ENCODE measurements around the gene PSTPIP1. TPM values are rescaled to one million over a fixed set of nuclear protein-coding genes. Genes with fewer than 3 reads are reported as not detected.

PSTPIP1 gene
- total RNA-seq, 2 experiments from 2014 or later: 238 to 241 TPM

DNA sequence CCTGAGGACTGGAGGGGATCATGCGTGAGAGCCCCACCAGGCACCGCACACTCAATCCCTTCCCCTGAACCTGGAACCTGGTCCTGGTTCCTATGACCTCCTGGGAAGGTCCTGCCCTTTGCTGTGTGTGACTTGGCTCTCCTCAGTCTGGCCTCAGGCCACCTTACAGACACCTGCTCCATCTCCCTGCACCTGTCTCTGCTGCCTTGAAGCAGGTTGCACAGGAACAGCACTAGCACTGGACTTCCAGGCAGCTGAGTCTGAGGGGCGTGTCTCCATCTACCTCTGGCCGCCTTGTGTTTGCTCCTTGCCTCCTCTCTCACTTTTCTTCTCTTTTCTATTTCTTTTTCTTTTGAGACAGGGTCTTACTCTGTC, 15.4 kb downstream of the PSTPIP1 start:
- Mint-ChIP-seq H3K4me3 (peak overlapping the region; percentile 45), H3K36me3 (peaks cover 53% of the 10 kb centered on the region), H3K9me3 (no peaks in the 10 kb centered on the region), H3K4me1 (peaks cover 72% of the 10 kb centered on the region), H3K27me3 (no peaks in the 10 kb centered on the region), H3K27ac (peak overlapping the region; percentile 91)
- DNase-seq (no peak), ATAC-seq (ENCODE audit: low read depth) (no peak)
- POLR2A ChIA-PET: interaction anchor here (0.7 to 4.5 kb wide), 4 partner anchors 11 to 23 kb away, joined by 3 to 22 read pairs (median 5); partner anchors contain the start of gene PSTPIP1

GRCh38 chr15:77010857-77011256, 15.9 kb downstream of the PSTPIP1 start:
- H3K36me3 Mint-ChIP-seq: peaks cover 51% of the 10 kb centered on the region
- peak overlapping the region; percentile 45 for H3K4me3 Mint-ChIP-seq
- no peaks in the 10 kb centered on the region for H3K9me3 Mint-ChIP-seq
- DNase-seq: no peak
- no peaks in the 10 kb centered on the region for H3K27me3 Mint-ChIP-seq
- peaks cover 71% of the 10 kb centered on the region for H3K4me1 Mint-ChIP-seq
- peak overlapping the region; percentile 91 for H3K27ac Mint-ChIP-seq
- no peak for ATAC-seq (ENCODE audit: low read depth)
- POLR2A ChIA-PET: interaction anchor here (0.9 to 1.3 kb wide), 4 partner anchors 11 to 16 kb away, joined by 3 to 5 read pairs (median 4); partner anchors contain the start of gene PSTPIP1

- Mint-ChIP-seq H3K4me3 (peak overlapping the region; percentile 88), H3K36me3 (peaks cover 39% of the 10 kb centered on the region), H3K9me3 (no peaks in the 10 kb centered on the region), H3K27me3 (no peaks in the 10 kb centered on the region), H3K27ac (peak overlapping the region; percentile 96), H3K4me1 (peaks cover 68% of the 10 kb centered on the region)
- ATAC-seq (ENCODE audit: low read depth) (no peak), DNase-seq (no peak)
- POLR2A ChIA-PET: interaction anchor here (1.4 to 5.6 kb wide), 5 partner anchors 8 to 23 kb away, joined by 8 to 137 read pairs (median 31); partner anchors contain the start of gene PSTPIP1
Observed at GRCh38 chr15:77012117-77012712, 17.3 kb downstream of the PSTPIP1 start.

DNA sequence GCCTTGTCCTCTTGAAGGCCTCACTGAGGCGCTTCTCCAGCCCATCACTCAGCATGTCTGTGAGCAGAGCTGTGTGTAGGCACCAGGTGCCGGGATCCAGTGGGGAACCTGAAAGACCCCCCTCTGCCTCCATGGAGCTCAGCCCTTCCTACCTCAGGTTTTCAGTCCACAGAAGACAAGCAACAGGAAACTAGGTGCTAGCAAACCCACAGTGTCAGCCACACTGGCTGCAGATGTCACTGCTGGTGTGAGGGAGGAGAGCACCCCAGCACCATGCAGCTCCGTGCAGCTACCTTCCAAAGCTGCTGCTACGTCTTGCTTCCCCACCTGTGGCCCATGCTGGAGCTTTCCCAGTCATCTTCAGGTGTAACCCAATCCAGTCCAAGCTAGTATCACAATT, 17.9 kb downstream of the PSTPIP1 start:
- peak overlapping the region; percentile 96 for H3K27ac Mint-ChIP-seq
- no peaks in the 10 kb centered on the region for H3K27me3 Mint-ChIP-seq
- no peaks in the 10 kb centered on the region for H3K9me3 Mint-ChIP-seq
- H3K4me1 Mint-ChIP-seq: peaks cover 72% of the 10 kb centered on the region
- H3K36me3 Mint-ChIP-seq: peaks cover 38% of the 10 kb centered on the region
- peak overlapping the region; percentile 88 for H3K4me3 Mint-ChIP-seq
- DNase-seq (peak; percentile 73), ATAC-seq (ENCODE audit: low read depth) (peak; percentile 67)
- POLR2A ChIA-PET: interaction anchor here (1.3 to 5.6 kb wide), 7 partner anchors 9 to 81 kb away, joined by 3 to 137 read pairs (median 8); partner anchors contain the start of genes PSTPIP1 and RCN2

DNA sequence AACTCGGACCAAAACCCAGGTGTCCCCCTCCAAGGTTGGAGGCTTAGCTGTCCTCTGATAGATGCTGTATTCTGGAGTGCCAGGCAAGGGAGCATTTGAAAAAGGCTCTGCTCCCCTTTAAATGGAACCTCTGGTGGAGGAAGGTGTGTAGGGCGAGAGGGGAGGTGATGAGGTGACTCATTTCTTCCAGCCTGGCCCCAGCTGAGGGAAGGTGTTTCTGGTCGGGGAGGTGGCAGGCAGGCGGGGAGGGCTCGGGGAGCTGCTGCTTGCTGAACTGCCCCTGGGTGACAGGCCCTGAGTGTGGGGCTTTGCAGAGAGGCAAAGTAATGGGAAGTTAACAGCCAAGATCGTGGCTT, 18.8 kb downstream of the PSTPIP1 start:
- no peaks in the 10 kb centered on the region for H3K9me3 Mint-ChIP-seq
- H3K36me3 Mint-ChIP-seq: peaks cover 36% of the 10 kb centered on the region
- H3K27me3 Mint-ChIP-seq: no peaks in the 10 kb centered on the region
- peak overlapping the region; percentile 96 for H3K27ac Mint-ChIP-seq
- DNase-seq (peak; percentile 81), ATAC-seq (ENCODE audit: low read depth) (peak; percentile 76)
- peak overlapping the region; percentile 88 for H3K4me3 Mint-ChIP-seq
- H3K4me1 Mint-ChIP-seq: peaks cover 78% of the 10 kb centered on the region
- POLR2A ChIA-PET: interaction anchor here (0.9 to 5.6 kb wide), 9 partner anchors 9 to 82 kb away, joined by 3 to 137 read pairs (median 8); partner anchors contain the start of genes PSTPIP1 and RCN2

- DNase-seq (no peak), ATAC-seq (ENCODE audit: low read depth) (peak; percentile 10)
- Mint-ChIP-seq H3K27me3 (no peaks in the 10 kb centered on the region), H3K9me3 (no peaks in the 10 kb centered on the region), H3K27ac (peak overlapping the region; percentile 96), H3K36me3 (peaks cover 37% of the 10 kb centered on the region), H3K4me3 (peak overlapping the region; percentile 88), H3K4me1 (peaks cover 79% of the 10 kb centered on the region)
- POLR2A ChIA-PET: interaction anchor here (0.9 to 5.6 kb wide), 7 partner anchors 9 to 83 kb away, joined by 3 to 137 read pairs (median 8); partner anchors contain the start of genes PSTPIP1 and RCN2
Observed at GRCh38 chr15:77014132-77015081, 19.5 kb downstream of the PSTPIP1 start.

GRCh38 chr15:77015646-77016320, 20.9 kb downstream of the PSTPIP1 start:
- Mint-ChIP-seq H3K9me3 (no peaks in the 10 kb centered on the region), H3K27me3 (no peaks in the 10 kb centered on the region), H3K36me3 (peaks cover 38% of the 10 kb centered on the region), H3K4me1 (peaks cover 79% of the 10 kb centered on the region), H3K27ac (peak overlapping the region; percentile 96), H3K4me3 (peak overlapping the region; percentile 88)
- POLR2A ChIA-PET: interaction anchor here (1.0 to 5.6 kb wide), 3 partner anchors 10 to 18 kb away, joined by 4 to 137 read pairs (median 5); partner anchors contain the start of gene PSTPIP1
- DNase-seq: no peak
- no peak for ATAC-seq (ENCODE audit: low read depth)

- peaks cover 79% of the 10 kb centered on the region for H3K4me1 Mint-ChIP-seq
- POLR2A ChIA-PET: interaction anchor here (1.5 to 5.6 kb wide), 2 partner anchors 10 to 19 kb away, joined by 5 to 137 read pairs; partner anchors contain the start of gene PSTPIP1
- no peak overlapping the region for H3K4me3 Mint-ChIP-seq
- peaks cover 35% of the 10 kb centered on the region for H3K36me3 Mint-ChIP-seq
- no peaks in the 10 kb centered on the region for H3K9me3 Mint-ChIP-seq
- H3K27ac Mint-ChIP-seq: peak overlapping the region; percentile 98
- DNase-seq: peak; percentile 25
- ATAC-seq (ENCODE audit: low read depth): no peak
- no peaks in the 10 kb centered on the region for H3K27me3 Mint-ChIP-seq
Observed at GRCh38 chr15:77016321-77016695, 21.4 kb downstream of the PSTPIP1 start.

GRCh38 chr15:77017091-77017660, 22.2 kb downstream of the PSTPIP1 start:
- Mint-ChIP-seq H3K9me3 (no peaks in the 10 kb centered on the region), H3K36me3 (peaks cover 30% of the 10 kb centered on the region), H3K4me1 (peaks cover 79% of the 10 kb centered on the region), H3K4me3 (no peak overlapping the region), H3K27me3 (no peaks in the 10 kb centered on the region), H3K27ac (peak overlapping the region; percentile 98)
- POLR2A ChIA-PET: interaction anchor here (1.5 to 5.6 kb wide), 2 partner anchors 11 to 20 kb away, joined by 5 to 137 read pairs; partner anchors contain the start of gene PSTPIP1
- no peak for ATAC-seq (ENCODE audit: low read depth)
- peak; percentile 32 for DNase-seq

DNA sequence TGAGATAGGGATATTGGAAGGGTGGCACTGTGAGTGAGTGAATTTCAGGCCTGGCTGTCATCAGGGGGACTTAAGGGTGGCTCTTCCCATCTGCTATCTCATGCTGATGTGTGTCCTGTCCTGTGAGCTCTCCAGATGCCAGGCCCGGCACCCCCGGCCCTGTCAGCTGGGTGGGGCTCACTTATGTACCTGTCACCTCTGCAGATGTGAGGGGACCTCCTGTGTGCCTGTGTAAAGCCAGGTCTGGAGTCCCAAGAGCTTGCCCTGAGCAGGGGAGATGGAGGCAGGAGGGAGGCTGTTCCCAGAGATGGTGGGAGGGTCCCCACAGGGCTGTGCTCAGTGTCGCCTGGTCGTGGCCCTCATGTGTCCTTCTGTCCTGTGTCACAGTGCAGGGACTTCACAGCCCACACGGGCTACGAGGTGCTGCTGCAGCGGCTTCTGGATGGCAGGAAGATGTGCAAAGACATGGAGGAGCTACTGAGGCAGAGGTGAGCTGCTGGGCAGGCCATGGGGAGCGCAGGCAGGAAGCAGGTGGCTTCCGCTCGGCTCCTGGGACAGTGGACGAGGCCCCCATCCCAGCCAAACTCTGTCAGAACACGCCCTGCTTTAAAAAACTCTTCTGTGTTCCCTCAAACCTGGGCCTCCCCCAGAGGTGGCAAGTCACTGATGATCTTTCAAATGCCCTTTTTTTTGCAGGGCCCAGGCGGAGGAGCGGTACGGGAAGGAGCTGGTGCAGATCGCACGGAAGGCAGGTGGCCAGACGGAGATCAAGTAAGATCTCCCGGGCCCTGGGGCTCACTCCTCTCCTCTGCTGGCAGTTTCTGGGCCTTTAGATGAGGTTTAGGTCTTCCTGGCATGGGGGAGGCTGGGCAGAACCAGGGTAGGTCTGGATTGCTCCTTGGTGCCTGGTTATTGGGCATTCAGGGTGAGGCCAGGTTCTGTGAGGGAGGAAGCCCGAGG, 23.1 kb downstream of the PSTPIP1 start:
- no peaks in the 10 kb centered on the region for H3K9me3 Mint-ChIP-seq
- peaks cover 79% of the 10 kb centered on the region for H3K4me1 Mint-ChIP-seq
- H3K4me3 Mint-ChIP-seq: peak overlapping the region; percentile 23
- DNase-seq (peak; percentile 31), ATAC-seq (ENCODE audit: low read depth) (no peak)
- peak overlapping the region; percentile 98 for H3K27ac Mint-ChIP-seq
- peaks cover 27% of the 10 kb centered on the region for H3K36me3 Mint-ChIP-seq
- no peaks in the 10 kb centered on the region for H3K27me3 Mint-ChIP-seq
- POLR2A ChIA-PET: interaction anchor here (2.4 to 5.6 kb wide), 2 partner anchors 20 to 23 kb away, joined by 7 to 137 read pairs; partner anchors contain the start of gene PSTPIP1

DNA sequence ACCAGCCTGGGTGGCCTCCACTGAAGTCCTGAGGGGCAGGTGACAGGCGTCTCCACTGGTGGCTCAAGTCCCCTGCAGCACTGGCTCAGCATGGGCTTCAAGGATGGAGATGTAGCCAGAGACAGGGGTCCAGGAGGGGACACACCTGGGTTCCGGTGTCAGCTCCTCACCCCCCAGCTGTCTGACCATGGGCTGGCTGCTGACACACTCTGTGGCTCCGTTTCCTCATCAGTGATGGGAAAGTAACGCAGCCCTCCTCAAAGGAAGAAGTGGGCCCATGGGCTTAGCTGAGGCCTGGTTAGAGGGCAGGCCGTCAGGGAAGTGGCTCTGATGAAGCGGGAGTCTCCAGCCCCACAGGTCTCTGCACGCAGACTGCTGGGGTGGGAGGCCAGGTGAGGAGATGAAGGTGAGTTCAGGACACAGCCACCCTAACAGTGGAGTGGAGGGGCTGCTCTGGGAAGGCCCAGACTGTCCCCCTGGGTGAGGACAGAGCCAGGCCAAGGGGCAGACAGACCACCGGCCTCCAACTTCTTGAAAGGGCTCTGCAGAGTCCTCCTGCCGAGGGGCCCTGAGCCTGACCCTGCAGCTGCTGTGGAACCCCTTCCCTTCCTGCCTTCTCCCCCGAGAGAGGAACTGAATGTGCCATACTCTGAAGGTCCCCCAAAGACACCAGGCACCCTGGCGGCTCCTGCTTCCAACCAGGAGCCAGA, 24.0 kb downstream of the PSTPIP1 start:
- H3K4me3 Mint-ChIP-seq: peak overlapping the region; percentile 21
- DNase-seq: peak; percentile 36

More for the DNA sequence above, 24.0 kb downstream of the PSTPIP1 start:
- no peaks in the 10 kb centered on the region for H3K27me3 Mint-ChIP-seq
- no peak for ATAC-seq (ENCODE audit: low read depth)
- peaks cover 34% of the 10 kb centered on the region for H3K36me3 Mint-ChIP-seq
- H3K9me3 Mint-ChIP-seq: no peaks in the 10 kb centered on the region
- H3K4me1 Mint-ChIP-seq: peaks cover 79% of the 10 kb centered on the region
- POLR2A ChIA-PET: interaction anchor here (1.1 to 2.4 kb wide), 2 partner anchors 24 to 25 kb away, joined by 4 to 7 read pairs; partner anchors contain the start of gene PSTPIP1
- H3K27ac Mint-ChIP-seq: peak overlapping the region; percentile 98
